GM19455 (cell line): Measurements from ENCODE around the gene VMP1.
"Not testable (repeated sequence)": the region's sequence is repeated elsewhere in the genome, so short reads cannot be mapped to it uniquely, and the experiment has no call there.

ENCODE experiments used
- ATAC-seq: cut with Tn5 transposase; IDR thresholded peaks from one replicate; pipeline ENCODE4 v1.9.1; 2021; ENCODE audit not compliant: unreplicated experiment

The VMP1 gene

DNA sequence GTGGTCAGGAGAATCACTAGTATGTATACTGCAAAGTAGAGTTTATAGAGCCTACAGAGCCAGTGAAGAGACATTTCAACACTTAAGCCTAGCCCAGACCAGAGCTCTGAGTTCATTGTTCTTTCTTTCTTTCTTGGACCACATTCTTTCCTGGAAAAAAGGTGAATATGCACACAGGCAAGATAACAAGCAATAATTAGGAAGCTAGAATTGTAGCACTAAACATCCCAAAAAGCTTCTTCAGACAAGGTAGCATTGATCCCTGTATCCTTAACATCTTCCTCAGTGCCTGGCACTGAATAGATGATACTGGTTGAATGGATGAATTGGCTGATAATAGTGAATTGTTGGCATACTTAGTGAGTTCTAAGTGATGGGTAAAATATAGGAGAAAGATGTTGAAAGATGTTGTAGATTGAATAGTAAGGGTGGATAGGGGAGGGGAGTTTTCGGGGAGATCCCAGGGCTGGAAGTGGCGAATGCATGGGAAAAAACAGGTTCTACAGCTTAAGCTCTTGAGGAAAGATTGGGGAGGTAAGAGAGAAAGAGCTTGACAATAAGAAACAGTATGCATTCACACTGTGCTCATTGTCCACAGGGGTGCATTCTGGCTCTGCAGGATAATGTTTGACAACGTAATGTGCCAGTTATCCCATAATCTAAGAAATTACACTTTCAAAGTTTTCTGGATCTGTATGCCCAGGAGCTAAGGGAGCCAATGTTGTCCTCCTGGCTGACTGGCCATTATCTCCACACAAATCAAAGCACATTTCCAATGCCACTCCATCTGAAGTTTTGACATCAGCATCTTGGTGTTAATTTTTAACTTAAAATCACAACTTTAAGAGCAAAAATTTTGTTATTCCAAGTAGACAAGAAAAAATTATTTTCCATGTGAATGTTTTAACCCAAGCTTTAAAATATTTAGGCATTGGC is 149.7 kb downstream of the VMP1 start:
- no peak for ATAC-seq

GRCh38 chr17:59858167-59858816 is 150.8 kb downstream of the VMP1 start:
- no peak for ATAC-seq

DNA sequence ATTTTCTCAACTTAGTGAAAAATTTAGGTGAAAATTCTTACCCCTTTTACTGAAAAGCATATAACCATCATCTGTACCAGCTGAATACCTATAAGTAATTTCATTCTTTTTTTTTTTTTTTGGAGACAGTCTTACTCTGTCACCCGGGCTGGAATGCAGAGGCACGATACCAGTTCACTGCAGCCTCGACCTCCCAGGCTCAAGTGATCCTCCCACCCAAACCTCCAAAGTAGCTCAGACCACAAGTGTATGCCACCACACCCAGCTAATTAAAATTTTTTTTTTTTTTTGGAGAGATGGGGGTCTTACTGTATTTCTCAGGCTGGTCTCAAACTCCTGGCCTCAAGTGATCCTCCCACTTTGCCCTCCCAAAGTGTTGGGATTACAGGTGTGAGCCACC is 151.5 kb downstream of the VMP1 start:
- ATAC-seq: no peak

DNA sequence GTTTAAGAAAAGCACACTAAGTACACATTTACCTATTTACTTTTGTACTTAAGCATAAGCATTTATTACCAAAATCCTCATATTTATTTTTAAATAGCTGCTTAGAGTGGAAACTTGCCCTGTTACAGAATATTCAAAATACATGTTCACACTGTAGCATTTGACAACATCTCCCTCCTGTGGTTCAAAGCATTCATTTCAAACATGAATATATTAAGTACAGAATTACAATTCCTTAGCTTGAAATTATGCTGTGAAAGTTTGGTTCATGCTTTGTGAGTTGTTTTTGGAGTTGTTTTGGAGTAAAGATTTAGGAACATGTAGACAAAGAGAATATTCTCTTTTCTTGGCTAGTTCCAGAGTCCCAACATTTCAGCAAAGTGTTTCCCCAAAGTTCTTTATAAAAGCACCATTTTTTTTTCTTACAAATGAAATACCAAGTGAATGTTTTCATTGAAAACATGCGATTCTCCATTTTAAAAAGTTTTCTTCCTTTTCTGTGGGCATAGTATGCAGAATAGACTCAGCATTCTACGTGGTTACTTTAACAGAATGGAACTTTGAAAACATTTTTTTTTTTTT is 152.1 kb downstream of the VMP1 start:
- ATAC-seq: no peak

DNA sequence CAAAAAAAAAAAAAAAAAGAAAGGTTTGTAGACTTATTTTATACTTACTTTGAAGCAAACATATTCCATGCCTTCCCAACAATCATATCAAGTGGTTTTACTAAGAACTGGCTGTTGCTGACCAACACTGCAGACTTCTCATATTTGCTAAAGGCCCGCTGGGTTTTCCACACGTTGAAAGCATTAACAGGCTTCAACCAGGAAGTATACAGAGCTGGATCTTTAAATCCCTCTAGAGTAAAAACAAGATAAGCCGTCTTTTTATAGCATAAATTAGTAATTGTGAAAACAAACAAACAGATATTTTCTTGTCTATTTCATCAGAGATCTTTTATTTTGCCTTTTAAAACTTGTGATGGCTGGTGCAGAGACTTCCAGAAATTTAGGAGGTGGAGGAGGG is 156.2 kb downstream of the VMP1 start:
- no peak for ATAC-seq

- no peak for ATAC-seq
Measured at GRCh38 chr17:59869941-59870218, 162.4 kb downstream of the VMP1 start.

DNA sequence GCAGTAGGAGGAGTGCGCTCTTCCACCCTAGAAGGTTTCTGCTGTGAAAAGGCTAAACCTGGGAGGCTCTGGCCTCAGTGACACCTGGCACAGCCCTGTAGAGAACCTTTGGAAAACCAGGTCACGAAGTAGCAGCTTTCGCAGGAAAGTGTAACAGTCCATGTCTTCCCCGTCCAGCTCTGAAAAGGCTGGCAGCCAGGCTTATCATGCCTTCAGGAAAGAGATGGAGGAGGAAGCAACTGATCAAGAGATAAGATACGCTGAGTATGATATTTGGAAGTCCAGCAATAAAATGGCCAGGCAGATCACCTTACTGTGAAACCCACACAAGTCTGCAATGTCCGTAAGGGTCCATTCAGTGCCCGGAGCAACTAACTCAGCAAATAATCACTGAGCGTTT is 163.0 kb downstream of the VMP1 start:
- no peak for ATAC-seq

DNA sequence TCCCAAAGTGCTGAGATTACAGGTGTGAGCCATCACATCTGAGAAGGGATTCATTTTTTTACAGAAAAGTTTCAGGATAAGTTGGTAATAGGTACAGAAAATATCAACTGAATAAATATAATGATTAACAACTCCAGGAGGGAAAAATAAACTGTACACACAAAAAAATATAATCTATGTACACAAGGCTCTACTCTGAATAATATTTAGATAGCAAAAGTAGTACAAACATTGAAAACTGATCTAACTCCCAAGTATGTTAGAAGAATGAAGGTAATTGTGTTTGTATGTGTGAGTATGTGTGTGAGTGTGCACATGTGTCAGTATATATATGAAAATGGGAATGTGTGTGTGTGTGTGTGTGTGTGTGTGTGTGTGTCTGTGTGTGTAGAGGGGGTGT is 164.9 kb downstream of the VMP1 start:
- no peak for ATAC-seq

DNA sequence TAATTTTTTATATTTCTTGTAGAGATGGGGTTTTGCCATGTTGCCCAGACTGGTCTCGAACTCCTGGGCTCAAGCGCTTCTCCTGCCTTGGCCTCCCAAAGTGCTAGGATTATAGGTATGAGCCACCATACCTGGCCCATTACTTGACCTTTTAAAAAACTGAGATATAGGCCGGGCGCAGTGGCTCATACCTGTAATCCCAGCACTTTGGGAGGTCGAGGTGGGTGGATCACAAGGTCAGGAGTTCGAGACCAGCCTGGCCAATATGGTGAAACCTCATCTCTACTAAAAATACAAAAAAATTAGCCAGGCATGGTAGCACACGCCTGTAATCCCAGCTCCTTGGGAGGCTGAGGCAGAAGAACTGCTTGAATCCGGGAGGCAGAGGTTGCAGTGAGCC is 166.0 kb downstream of the VMP1 start:
- ATAC-seq: not testable (repeated sequence)

- ATAC-seq: no peak
Measured at GRCh38 chr17:59874376-59874775, 166.9 kb downstream of the VMP1 start.

- no peak for ATAC-seq
Measured at GRCh38 chr17:59876107-59876506, 168.7 kb downstream of the VMP1 start.

GRCh38 chr17:59877965-59878364 is 170.5 kb downstream of the VMP1 start:
- no peak for ATAC-seq

GRCh38 chr17:59878624-59879023 is 171.2 kb downstream of the VMP1 start:
- ATAC-seq: no peak

DNA sequence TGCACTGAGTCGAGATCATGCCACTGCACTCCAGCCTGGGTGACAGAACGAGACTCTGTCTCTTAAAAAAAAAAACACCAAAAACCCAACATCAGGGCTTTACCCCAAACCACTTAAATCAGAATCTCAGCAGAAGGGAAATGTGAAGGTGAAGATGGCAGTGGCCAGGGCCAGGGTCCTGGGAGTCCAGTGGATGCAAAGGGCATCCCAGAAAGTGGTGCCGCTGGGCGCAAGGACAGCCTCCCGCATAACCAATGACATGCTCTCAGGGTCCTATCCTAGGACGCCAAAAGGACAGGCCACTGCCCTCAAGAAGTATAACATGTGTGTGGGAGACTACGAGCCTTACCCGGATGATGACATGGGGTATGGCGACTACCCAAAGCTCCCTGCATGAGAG is 177.4 kb downstream of the VMP1 start:
- no peak for ATAC-seq

- no peak for ATAC-seq
Measured at GRCh38 chr17:59888145-59888750, 180.8 kb downstream of the VMP1 start.

GRCh38 chr17:59890720-59891119 is 183.3 kb downstream of the VMP1 start:
- ATAC-seq: no peak
